OCI-LY3 (cell line): ENCODE results near the gene LHCGR.

Experiments used
- H2AFZ ChIP-seq: fragments of 200-600, 300-600 bp; shearing (Covaris generic); 2 replicates; pipeline ENCODE4 v1.6.0; 2014; ENCODE audit warnings: antibody characterized with exemption, low read depth, low read length
- H3K27ac ChIP-seq: fragments of 200-600, 300-600 bp; sonication (generic); 2 replicates; pipeline ENCODE4 v1.5.1; 2014; ENCODE audit warnings: mild to moderate bottlenecking, low read length, moderate library complexity, mixed read lengths
- H3K27me3 ChIP-seq: fragments of 200-600, 300-600 bp; sonication (generic); 2 replicates; pipeline ENCODE4 v1.6.1; 2014; ENCODE audit warnings: low read depth, low read length, mixed read lengths
- H3K36me3 ChIP-seq: fragments of 200-600, 300-600 bp; sonication (generic); replicated peaks from 2 replicates; pipeline ENCODE3; 2014; ENCODE audit warnings: low read depth, low read length, mixed read lengths
- H3K4me1 ChIP-seq: fragments of 300-600, 200-600 bp; sonication (generic); 2 replicates; pipeline ENCODE4 v1.6.1; 2014; ENCODE audit warnings: low read length, mixed read lengths
- H3K4me2 ChIP-seq: fragments of 200-600, 300-600 bp; sonication (generic); 2 replicates; pipeline ENCODE4 v1.6.1; 2014; ENCODE audit warnings: low read length, mixed read lengths
- H3K4me3 ChIP-seq: fragments of 300-600, 200-600 bp; sonication (generic); 2 replicates; pipeline ENCODE4 v1.5.1; 2014; ENCODE audit warnings: antibody characterized with exemption, mild to moderate bottlenecking, low read length, moderate library complexity
- H3K79me2 ChIP-seq: fragments of 300-600, 200-600 bp; shearing (Covaris generic); 2 replicates; pipeline ENCODE4 v1.6.1; 2014; ENCODE audit warnings: mild to moderate bottlenecking, low read length, mixed read lengths
- H3K9ac ChIP-seq: fragments of 300-600, 200-600 bp; shearing (Covaris generic); 2 replicates; pipeline ENCODE4 v1.6.0; 2014; ENCODE audit warnings: mild to moderate bottlenecking, low read length, moderate library complexity
- H3K9me3 ChIP-seq: fragments of 200-600, 300-600 bp; shearing (Covaris generic); 2 replicates; pipeline ENCODE4 v1.6.1; 2014; ENCODE audit warnings: low read length, mixed read lengths; ENCODE audit not compliant: insufficient read depth
- H4K20me1 ChIP-seq: fragments of 200-600, 300-600 bp; sonication (generic); 2 replicates; pipeline ENCODE4 v1.6.1; 2016; ENCODE audit warnings: low read length, mixed read lengths; ENCODE audit not compliant: insufficient read depth
- EZH2phosphoT487 ChIP-seq: fragments of 200-600 bp; shearing (Covaris generic); IDR thresholded peaks from 2 replicates; pipeline ENCODE4 v1.6.1; 2018; ENCODE audit warnings: antibody characterized with exemption, mixed run types, low read depth
- TF ChIP-seq, protein P1 (sequence below): fragments of 200-600, 300-600 bp; sonication (generic); IDR thresholded peaks from 2 replicates; pipeline ENCODE4 v1.5.1; 2014; ENCODE audit warnings: antibody characterized with exemption, low read length, low read depth

The LHCGR gene

DNA sequence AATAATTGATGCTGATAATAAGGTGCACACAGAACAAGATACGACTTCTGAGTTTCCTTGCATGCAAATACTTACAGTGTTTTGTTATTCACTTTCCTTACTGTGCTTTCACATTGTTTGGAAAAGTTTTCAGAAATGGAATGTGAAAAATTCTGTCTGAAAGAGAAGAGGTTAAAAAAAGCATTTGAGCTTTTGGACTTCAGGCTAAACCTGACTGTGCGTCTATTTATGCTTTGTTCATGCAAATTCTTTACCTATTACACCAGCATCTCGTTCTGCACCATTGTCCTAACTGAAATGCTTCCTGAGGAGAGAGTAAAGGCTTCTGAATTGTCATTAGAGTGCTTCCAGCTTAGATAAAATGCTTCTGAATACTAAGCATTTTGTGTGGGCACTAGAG lies 61.4 kb downstream of the LHCGR start:
- Histone ChIP-seq H3K9me3 (no peaks in the 10 kb centered on the region), H3K9ac (no peak overlapping the region), H4K20me1 (no peaks in the 10 kb centered on the region), H3K79me2 (no peaks in the 10 kb centered on the region), H3K4me2 (no peak overlapping the region), H3K27ac (no peak overlapping the region), H2AFZ (no peak overlapping the region), H3K4me3 (no peak overlapping the region), H3K36me3 (no peaks in the 10 kb centered on the region), H3K27me3 (no peaks in the 10 kb centered on the region), H3K4me1 (peaks cover under 1% of the 10 kb centered on the region; the same call in 1 of the 2 replicates)
- TF ChIP-seq EZH2phosphoT487, result no peak
- TF ChIP-seq, protein P1, sequence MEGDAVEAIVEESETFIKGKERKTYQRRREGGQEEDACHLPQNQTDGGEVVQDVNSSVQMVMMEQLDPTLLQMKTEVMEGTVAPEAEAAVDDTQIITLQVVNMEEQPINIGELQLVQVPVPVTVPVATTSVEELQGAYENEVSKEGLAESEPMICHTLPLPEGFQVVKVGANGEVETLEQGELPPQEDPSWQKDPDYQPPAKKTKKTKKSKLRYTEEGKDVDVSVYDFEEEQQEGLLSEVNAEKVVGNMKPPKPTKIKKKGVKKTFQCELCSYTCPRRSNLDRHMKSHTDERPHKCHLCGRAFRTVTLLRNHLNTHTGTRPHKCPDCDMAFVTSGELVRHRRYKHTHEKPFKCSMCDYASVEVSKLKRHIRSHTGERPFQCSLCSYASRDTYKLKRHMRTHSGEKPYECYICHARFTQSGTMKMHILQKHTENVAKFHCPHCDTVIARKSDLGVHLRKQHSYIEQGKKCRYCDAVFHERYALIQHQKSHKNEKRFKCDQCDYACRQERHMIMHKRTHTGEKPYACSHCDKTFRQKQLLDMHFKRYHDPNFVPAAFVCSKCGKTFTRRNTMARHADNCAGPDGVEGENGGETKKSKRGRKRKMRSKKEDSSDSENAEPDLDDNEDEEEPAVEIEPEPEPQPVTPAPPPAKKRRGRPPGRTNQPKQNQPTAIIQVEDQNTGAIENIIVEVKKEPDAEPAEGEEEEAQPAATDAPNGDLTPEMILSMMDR, result no peak

DNA sequence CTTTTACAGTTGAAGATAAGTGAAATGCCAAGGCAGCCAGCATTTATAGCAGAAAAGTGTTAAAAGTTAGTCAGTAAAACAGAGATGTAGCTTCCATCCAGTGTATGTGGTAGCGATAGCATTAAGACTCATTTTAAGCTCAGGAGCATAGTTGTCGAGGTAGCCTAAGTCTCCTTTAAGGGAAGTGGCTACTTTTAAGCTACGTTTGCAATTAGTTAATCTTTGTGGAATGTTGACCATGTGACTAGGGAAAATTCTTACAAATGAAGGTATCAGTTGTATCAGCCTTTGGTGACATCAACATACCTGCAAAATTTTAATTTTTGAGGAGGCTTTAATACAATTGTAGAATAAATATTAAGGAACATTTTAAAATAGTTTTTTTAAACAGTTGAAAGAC lies 61.9 kb downstream of the LHCGR start:
- no peaks in the 10 kb centered on the region for H4K20me1 ChIP-seq
- H3K9ac ChIP-seq, result no peak overlapping the region
- no peaks in the 10 kb centered on the region for H3K79me2 ChIP-seq
- TF ChIP-seq EZH2phosphoT487, result no peak
- TF ChIP-seq, protein P1, result no peak
- H2AFZ ChIP-seq, result no peak overlapping the region
- H3K36me3 ChIP-seq, result no peaks in the 10 kb centered on the region
- H3K4me2 ChIP-seq, result no peak overlapping the region
- H3K27me3 ChIP-seq, result no peaks in the 10 kb centered on the region
- H3K27ac ChIP-seq, result no peak overlapping the region
- H3K9me3 ChIP-seq, result no peaks in the 10 kb centered on the region
- H3K4me3 ChIP-seq, result no peak overlapping the region
- no peaks in the 10 kb centered on the region for H3K4me1 ChIP-seq

DNA sequence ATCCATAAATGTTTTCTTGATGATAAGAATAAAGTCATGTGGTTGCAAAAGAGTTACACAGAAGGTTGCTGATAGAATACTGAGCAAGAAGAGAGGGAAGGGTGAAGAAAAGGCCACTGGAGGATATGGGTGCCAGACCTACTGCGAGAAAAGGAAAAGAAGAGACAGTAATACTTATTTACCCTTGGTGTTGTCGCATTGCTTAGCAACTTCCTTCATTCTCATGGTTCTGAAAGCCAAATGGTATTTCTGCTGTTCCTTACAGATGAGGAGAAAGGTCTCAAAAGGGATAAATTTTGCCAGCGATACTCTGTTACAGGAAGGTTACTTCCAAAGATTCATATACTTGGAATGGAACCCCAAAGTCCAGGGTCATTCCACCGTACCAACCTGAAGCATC lies 62.5 kb downstream of the LHCGR start:
- H3K79me2 ChIP-seq, result no peaks in the 10 kb centered on the region
- no peaks in the 10 kb centered on the region for H3K4me1 ChIP-seq
- H3K9me3 ChIP-seq, result no peaks in the 10 kb centered on the region
- no peak overlapping the region for H3K27ac ChIP-seq
- H2AFZ ChIP-seq, result no peak overlapping the region
- H4K20me1 ChIP-seq, result no peaks in the 10 kb centered on the region
- H3K4me3 ChIP-seq, result no peak overlapping the region
- H3K4me2 ChIP-seq, result no peak overlapping the region
- no peak overlapping the region for H3K9ac ChIP-seq
- TF ChIP-seq, protein P1, result no peak
- TF ChIP-seq EZH2phosphoT487, result no peak
- no peaks in the 10 kb centered on the region for H3K36me3 ChIP-seq
- no peaks in the 10 kb centered on the region for H3K27me3 ChIP-seq

DNA sequence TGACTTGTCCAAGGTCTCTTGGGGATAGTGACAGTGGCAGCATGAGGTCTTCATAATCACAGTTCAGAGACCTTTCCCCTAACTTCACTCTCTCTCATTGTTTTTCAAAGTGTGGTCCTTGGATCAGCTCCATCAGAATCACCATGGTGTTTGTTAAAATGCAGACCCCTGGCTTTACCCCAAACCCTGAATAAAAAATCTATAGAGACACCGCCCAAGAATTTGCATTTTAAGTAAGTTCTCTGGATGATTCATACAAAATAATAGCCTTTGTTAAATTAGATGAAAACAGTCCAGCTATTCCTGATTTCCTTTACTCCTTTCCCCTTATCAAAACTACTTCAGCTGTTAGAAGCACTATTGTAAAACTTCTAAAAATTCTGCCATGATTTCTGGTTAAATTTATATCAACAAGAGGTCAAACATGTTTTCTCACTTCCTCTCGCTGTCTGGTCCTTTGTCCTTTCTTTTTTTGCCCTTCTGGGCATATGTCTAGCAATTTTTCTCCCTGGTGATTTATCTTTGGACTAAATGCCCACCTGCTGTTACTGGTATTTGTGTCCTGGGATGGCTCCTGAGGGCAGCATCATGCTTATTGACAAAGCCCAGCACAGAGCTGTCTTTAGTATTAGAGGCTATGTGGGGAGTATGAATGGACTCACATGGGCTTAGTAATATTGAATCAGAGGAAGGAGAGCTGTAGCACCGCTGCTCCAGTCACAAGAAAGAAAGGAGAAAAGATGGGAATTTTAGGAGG lies 63.4 kb downstream of the LHCGR start:
- no peak overlapping the region for H3K4me3 ChIP-seq
- no peak overlapping the region for H3K9ac ChIP-seq
- no peaks in the 10 kb centered on the region for H3K36me3 ChIP-seq
- no peak overlapping the region for H2AFZ ChIP-seq
- H3K4me1 ChIP-seq, result no peaks in the 10 kb centered on the region
- TF ChIP-seq, protein P1, result no peak
- TF ChIP-seq EZH2phosphoT487, result no peak
- no peaks in the 10 kb centered on the region for H3K9me3 ChIP-seq
- H3K79me2 ChIP-seq, result no peaks in the 10 kb centered on the region
- H3K27ac ChIP-seq, result no peak overlapping the region
- no peak overlapping the region for H3K4me2 ChIP-seq
- no peaks in the 10 kb centered on the region for H3K27me3 ChIP-seq
- no peaks in the 10 kb centered on the region for H4K20me1 ChIP-seq
